Stimulated activated CD4-positive, alpha-beta T cell treated with anti-CD3 and anti-CD28 coated beads, Interleukin-12 subunit alpha, Interleukin-12 subunit beta, amount 100 ng/mL, for 24 hours (primary cell): Measurements from ENCODE around the gene LRFN3.
"Not testable (repeated sequence)": the region's sequence is repeated elsewhere in the genome, so short reads cannot be mapped to it uniquely, and the experiment has no call there.

Source experiments
- DNase-seq, 2 experiments: peaks; one replicate each; pipeline ENCODE4 v3.0.0-alpha.2; 2020; ENCODE audit warnings: low read depth in 2 of 2

LRFN3 gene

DNA sequence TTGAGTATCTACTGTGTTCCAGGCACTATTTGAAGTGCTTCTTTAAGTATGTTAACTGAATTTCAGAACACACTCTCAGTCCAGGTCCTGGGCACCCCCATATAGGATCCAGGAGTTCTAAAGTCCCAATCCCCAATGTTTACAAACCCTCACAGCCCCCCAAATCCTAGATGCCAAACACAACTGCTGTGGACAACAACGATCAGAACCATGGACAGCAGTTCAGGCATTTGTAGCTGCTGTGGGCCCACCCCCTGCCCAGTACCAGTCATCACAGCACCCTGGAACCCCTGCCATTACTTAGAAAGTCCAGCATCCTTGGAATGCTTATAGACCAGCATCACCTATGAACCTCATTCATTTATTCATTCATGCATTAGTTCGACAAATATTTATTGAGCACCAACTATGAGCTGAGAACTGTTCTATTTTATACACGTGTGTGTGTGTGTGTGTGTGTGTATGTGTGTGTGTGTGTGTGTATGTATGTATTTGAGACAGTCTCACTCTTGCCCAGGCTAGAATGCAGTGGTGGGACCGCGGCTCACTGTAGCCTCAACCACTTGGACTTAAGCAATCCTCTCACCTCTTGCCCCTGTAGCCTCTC is 39.5 kb downstream of the LRFN3 start:
- no peak for DNase-seq

DNA sequence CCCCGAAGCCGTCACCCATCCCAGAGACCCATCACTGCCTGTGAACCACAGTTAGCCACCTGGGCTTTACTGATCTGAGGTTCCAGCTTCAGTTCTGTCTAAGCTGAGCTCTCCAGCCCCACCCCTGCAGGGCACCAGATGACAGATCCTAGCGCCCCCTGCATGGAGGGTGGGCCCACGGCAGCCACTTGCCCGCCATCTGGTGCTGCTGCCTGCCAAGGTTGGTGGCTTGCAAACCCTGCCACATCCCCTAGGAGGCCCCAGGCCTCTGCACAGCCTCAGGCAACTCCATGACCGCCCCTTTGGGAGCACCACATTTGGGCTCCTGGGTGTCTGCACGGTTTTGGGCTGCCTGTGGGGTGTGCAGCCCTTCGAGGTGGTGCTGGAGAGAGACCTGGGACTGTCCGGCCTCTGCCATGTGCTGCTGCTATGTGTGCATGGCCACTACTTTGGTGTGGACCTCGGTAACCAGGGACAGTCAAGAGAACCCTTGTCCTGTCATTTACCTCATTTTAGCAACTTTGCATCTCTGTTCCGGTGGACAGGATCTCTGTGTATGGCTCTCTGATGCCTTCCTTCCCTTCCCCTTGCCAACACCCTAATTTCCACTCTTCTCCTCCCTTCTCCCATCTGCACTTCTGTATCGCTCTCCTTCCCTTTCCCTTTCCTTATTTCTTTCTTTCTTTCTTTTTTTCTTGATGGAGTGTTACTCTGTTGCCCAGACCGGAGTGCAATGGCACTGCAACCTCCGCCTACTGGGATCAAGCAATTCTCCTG is 41.5 kb downstream of the LRFN3 start:
- no peak for DNase-seq

DNA sequence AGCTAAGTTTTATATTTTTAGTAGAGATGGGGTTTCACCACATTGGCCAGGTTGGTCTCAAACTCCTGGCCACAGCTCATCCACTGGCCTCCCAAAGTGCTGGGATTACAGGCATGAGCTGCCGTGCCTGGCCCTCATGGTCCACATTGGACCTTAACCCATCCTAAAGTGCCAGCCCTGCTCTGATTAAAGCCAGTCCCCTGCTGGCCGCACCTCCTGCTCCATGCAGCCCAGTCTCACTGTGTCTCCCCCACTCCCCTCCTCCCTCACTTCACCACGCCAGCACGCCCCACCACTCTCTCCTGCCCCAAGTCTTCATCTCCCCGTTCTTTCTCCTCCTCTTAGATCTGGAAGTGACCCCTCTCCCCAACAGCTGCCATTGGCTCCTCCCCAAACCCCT is 42.1 kb downstream of the LRFN3 start:
- no peak for DNase-seq

DNA sequence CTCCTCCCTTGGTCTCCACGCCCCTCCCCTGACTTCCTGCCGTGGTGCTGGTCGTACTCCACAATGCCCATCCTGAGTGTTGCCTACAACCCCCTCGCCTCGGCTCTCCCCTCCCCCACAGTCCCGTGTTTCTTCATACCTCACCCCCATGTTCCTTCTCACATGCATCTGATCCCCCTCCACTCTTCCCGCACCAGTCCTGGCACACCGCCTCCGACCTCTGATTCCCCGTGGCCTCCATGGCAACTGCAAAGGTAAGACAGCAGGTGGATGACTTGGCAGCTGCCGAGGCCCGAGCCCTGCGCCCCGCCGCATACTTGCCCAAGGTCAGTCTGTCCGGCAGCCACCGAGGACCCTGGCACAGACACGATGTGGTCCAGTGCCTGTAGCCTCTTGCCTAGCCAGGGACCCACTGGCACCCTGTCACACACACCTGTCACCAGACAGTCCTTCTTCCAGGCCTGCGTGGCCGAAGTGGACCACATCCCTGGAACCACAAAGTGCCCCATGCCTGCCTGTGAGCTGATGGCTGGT is 42.7 kb downstream of the LRFN3 start:
- no peak for DNase-seq

DNA sequence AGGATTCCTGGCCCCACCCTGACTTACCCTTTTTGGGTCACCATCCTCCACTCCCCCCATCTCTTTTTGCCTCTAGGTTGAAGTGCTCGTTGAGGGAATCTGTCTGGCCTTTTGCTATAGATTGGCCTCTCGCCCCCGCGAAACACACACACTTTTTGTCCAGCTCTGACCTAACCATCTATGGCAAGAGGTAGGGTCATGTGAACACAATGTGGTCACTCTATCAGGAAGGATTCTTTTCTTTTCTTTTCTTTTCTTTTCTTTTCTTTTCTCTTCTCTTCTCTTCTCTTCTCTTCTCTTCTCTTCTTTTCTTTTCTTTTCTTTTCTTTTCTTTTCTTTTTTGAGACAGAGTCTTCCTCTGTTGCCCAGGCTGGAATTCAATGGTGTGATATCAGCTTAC is 44.8 kb downstream of the LRFN3 start:
- not testable (repeated sequence) for DNase-seq

DNA sequence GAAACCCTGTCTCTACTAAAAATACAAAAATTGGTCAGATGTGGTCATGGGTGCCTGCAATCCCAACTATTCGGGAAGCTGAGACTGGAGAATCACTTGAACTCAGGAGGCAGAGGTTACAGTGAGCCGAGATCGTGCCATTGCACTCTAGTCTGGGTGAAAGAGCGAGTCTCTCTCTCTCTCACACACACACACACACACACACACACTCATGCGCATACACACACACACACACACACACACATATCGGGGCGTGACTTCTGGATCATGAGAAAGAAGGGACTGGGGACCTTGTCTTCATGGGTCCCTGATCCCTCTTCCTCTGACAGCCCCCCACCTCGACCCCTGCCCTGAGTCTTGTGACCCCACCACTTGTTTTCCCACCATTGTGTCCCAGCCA is 47.0 kb downstream of the LRFN3 start:
- DNase-seq: no peak

DNA sequence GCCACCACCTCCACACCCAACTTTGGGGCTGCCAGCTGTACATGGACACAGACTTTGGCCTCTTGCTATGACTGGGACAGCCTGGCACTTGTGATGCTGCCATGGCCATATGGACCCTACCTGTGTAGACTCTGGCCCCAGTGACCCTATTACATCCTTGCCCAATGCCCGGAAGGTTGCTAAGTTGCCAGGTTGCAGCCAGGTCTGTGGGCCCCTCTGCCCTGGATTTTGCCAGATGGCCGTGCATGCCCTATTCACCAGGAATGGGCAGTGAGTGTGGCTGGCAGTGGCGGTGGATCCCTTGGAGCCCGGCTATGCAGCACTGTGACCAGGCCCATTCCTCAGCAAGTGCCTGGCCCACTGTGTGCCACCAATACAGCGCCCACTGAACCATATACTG is 49.9 kb downstream of the LRFN3 start:
- DNase-seq: no peak

DNA sequence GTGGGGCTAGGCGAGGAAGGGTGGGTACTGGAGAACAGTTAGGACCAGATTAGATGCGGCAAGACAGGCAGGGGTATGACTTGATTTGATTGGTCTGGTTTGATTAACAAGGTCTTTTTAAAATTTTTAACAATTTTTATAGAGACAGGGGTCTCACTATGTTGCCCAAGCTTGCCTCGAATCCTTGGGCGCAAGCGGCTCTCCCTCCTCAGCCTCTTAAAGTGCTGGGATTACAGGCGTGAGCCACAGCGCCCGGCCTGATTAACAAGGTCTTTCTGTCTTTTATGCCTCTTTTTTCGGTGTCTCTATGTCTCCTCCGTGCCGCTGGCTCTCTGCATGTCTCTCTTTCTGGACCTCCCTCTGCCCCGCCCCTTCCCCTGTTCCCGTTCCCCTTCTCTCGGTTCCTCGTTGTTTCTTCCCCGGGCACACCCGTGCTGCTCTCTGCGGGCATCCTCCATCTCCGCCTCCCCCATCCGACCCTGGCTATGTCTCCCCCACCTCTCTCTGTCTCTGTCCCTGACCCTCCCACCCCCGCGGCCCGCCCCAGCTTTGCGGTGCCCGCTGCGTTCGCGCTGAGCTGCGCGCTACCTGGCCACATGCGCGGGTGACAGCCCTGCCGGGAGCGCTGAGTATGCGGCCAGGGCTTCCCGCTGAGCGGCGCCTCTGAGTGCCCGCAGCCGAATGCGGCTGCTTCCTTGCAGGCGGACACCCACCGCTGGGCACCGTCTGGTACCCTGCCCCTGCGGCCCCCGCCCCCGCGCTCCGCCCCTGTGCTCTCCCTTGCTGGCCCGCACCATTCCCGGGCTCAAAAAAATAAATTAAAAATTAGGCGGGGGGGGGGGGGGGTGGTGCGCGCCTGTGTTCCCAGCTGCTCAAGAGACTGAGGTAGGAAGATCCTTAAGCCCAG is 50.7 kb downstream of the LRFN3 start:
- DNase-seq: peak in 1 of 2 experiments; percentile 34

DNA sequence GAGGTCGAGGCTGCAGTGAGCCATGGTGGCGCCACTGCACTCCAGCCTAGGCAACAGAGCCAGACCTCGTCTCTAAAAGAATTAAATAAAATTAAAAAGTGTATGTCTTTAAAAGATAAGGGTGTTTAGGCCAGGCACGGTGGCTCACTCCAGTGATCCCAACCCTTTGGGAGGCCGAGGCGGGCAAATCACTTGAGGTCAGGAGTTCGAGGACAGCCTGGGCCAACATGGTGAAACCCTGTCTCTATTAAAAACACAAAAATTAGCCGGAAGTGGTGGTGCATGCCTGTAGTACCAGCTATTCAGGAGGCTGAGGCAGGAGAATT is 51.4 kb downstream of the LRFN3 start:
- no peak for DNase-seq

DNA sequence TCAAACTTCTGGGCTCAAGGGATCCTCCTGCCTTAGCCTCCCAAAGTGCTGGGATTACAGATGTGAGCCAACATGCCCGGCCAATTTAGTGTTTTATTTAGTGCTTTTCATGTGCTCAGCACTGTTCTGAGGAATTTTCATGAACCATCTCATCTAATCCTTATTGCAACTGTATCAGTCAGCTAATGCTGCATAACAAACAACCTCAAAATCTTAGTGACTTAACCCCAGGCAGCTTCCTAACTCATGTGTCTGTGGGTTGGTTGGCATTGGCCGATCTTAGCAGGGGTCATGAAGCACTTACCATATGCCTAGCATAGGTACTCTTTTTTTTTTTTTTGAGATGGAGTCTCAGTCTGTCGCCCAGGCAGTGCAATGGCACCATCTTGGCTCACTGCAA is 52.6 kb downstream of the LRFN3 start:
- no peak for DNase-seq

DNA sequence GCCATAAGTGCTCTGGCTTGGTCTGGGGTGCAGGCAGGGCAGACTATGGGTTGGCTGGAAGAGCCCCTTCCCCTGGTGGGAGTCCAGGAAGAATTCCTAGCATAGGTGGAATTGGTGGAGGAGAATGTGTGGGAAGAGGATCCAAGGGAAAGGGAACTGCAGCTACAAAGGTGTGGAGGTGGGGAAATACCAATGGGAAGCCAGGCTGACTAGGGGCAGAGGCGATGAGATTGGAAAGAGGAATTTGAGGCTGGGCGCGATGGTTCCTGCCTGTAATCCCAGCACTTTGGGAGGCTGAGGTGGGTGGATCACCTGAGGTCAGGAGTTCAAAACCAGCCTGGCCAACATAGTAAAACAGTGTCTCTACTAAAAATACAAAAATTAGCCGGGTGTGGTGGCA is 54.0 kb downstream of the LRFN3 start:
- DNase-seq: no peak

DNA sequence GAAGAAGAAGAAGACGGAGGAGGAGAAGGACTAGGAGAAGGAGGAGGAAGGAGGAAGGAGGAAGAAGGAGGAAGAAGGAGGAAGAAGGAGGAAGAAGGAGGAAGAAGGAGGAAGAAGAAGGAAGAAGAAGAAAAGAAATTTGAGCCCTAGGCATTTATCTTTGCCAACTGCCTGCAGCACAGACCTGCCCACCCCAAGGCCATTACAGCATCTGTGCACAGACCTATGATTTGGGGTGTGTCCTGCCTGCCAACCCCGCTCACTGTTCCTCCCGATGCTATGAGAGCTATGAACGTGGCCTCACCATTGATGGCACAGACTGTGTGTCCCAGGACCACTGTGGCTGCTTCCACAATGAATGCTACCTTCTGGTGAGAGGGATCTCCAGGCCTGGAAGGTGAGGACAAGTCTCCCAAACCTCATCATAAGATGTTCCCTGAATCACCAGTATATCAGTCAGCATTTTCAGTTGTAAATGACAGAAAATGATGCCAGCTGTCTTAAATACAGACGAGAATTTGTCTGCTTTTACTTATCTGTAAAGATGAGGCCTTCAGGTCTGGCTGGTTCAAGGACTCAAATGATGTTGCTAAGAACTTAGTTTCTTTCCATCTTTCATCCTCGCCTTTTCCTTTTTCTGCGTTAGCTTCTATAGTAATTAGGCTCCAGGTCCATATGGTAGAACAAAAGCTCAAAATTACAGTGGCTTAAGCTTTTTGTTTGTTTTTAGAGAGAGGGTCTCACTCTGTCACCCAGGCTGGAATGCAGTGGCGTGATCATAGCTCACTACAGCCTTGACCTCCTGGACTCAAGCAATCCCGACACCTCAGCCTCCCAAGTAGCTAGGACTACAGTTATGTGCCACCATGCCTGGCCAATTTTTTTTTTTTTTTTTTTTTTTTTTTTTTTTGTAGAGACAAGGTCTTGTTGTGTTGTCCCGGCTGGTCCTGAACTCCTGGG is 54.9 kb downstream of the LRFN3 start:
- no peak for DNase-seq

DNA sequence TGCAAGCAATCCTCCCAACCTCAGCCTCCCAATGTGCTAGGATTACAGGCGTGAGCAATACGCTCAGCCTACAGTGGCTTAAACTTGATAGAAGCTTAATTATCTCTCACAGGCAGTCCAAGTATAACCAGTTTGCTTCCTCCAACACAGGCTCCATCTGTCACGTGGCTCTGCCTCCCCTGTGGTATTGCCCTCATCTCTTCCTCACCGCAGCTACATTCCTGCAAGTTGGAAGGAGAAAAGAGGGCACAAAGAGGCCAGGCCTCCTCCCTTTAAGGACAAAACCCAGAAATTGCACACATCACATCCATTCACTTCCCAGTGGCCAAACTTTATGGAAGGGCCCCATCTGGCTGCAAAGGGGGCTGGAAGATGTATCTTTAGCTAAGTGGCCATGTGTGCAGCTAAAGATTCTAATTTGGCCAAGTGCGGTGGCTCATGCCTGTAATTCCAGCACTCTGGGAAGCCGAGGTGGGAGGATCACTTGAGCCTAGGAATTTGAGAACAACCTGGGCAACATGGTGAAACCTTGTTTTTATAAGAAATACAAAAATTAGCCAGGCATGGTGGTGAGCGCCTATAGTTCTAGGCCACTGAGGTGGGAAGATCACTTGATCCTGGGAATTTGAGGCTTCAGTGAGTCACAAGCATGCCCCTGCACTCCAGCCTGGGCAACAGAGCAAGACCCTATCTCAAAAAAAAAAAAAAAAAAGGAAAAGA is 55.7 kb downstream of the LRFN3 start:
- no peak for DNase-seq

DNA sequence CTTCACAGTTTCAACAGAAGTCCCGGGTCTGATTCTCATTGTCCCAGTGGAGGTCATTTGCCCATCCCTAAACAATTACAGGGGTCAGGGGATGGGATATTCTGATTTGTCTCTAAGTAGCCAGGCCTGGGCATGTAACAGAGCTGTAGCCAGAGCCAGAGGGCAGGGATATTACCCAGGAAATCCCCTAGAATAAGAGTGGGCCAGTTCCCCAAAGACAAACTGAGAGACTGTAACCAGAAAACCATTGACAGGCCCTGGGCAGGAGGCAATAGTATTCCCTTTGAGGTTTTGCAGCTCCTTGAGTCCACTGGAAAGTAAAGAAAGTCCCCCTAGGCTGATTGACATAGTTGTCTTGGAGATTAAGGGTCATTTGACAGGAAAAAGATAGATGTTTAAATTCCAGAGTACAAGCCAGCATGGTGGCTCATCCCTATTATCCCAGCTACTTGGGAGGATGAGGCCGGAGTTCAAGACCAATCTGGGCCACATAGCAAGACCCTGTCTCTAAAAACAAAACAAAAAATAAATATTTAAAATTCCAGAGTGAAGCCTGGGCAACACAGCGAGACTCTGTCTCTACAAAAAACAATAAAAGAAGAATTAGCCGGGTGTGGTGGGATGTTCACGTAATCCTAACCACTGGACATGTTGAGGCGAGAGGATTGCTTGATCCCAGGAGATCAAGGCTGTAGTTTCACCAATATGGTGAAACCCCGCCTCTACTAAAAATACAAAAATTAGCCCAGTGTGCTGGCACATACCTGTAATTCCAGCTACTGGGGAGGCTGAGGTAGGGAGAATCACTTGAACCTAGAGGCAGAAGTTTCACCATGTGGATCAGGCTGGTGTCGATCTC is 57.0 kb downstream of the LRFN3 start:
- no peak for DNase-seq

DNA sequence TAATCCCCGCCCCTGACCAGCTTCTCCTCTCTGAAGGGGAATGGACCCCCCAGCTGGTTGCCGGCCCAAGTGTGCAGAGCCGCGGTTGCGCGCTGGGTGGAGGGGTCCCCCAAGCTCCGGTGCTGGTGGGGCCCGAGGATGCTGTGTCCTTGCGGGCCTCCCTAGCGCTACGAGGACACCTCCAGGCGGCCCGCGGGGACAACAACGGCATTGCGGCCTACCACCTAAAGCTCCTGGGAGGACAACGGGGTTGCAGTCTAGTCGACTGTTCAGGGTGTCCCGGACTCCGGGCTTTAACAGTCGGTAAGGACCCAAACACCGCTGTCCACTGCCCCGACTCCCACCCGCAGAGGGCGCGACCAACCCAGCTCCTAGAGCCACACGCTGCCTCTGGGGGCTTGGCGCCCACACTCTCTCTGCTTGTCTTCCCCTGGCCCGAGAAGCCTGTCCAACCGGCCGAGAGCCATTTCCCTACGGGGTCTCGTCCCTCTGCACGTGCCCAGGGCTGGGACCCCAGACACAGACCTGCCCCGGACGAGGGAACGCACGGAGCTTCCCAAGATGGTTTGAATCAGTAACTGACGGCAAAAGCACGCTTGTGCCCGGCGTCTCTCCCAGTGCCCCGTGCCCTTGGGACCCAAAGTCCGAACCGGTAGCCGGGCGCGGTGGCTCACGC is 57.9 kb downstream of the LRFN3 start:
- no peak for DNase-seq
